ENCODE measurements around the gene HELQ. TPM values are rescaled to one million over a fixed set of nuclear protein-coding genes. Genes with fewer than 3 reads are reported as not detected.

The HELQ gene
- total and polyA plus RNA-seq, 2 of the 13 experiments (the other 11 are each of a cell fraction or from before 2014, with no cell fraction given): 6.6 to 10.8 TPM

GRCh38 chr4:83436680-83437079, 18.9 kb downstream of the HELQ start:
- intact Hi-C loops (cut with micrococcal nuclease; ENCODE audit: unreplicated experiment) (no loop called here), in situ Hi-C loops (cut with HindIII; ENCODE audit: extremely low pct_ligation_motif_present, low pct_unique_long_range_greater_than_20kb) (no loop called here)
- H3K4me3 ChIP-seq (replicated peaks in 1 of 3; ENCODE audit: insufficient read depth in 1 of 3, low read depth in 2 of 3, low read length in 3 of 3): no peak overlapping the region
- no peak for TF ChIP-seq ZNF280D (CRISPR knock-in tag; IDR thresholded peaks at IDR 0.05)
- no peak for TF ChIP-seq MAF1 (CRISPR knock-in tag; IDR thresholded peaks at IDR 0.05; ENCODE audit: borderline replicate concordance)
- TF ChIP-seq CREM (IDR thresholded peaks at IDR 0.05): no peak
- no peak for TF ChIP-seq CREM (CRISPR knock-in tag; IDR thresholded peaks at IDR 0.05)
- no peak for TF ChIP-seq ZFP36L2 (CRISPR knock-in tag; IDR thresholded peaks at IDR 0.05)
- no peak for TF ChIP-seq ZNF558 (CRISPR knock-in tag; IDR thresholded peaks at IDR 0.05; ENCODE audit: borderline replicate concordance)
- no peak for TF ChIP-seq JARID2 (CRISPR knock-in tag; IDR thresholded peaks at IDR 0.05; ENCODE audit: insufficient replicate concordance)
- TF ChIP-seq AKAP8 (CRISPR knock-in tag; IDR thresholded peaks at IDR 0.05): no peak
- TF ChIP-seq DRAP1 (CRISPR knock-in tag; IDR thresholded peaks at IDR 0.05): no peak
- no peaks in the 10 kb centered on the region; a peak in 1 of 5 replicates for H3K36me3 ChIP-seq (replicated peaks in 1 of 2; ENCODE audit: control insufficient read depth in 1 of 2, insufficient read depth in 2 of 2, low read length in 2 of 2)
- H2AFZ ChIP-seq (ENCODE audit: low read length): no peak overlapping the region
- WGBS (ENCODE audit: low lambda C conversion rate): 97% methylated on average over 4 of the region's 4 CpGs
- ChIA-PET CTCF (ENCODE audit: low intra/inter-chr PET ratio, low total read pairs) (no interaction called here), POLR2A (no interaction called here)
- H3K27me3 ChIP-seq (ENCODE audit: control insufficient read depth in 1 of 2, insufficient read depth in 2 of 2, low read length in 2 of 2): no peaks in the 10 kb centered on the region; a peak in 1 of 5 replicates
- FAIRE-seq (no peak), ATAC-seq (no peak), DNase-seq (ENCODE audit: low spot score) (no peak)
- H3K9me3 ChIP-seq (ENCODE audit: low read length): no peaks in the 10 kb centered on the region
- no peak overlapping the region for H3K27ac ChIP-seq (ENCODE audit: extremely low read length, insufficient read depth, low read length)
- no peaks in the 10 kb centered on the region for H4K20me1 ChIP-seq (ENCODE audit: insufficient read depth, low read length)
- H3K79me2 ChIP-seq (ENCODE audit: insufficient read depth, low read length): no peaks in the 10 kb centered on the region
- H3K4me1 ChIP-seq (ENCODE audit: insufficient read depth, low read length): no peaks in the 10 kb centered on the region
- no TSS peak for BruUV-seq (replicated peaks)
- H3K9ac ChIP-seq (ENCODE audit: insufficient read depth, low read depth, low read length): no peak overlapping the region
- no peak overlapping the region for H3K4me2 ChIP-seq (ENCODE audit: low read depth, low read length)
